ENCODE results near the gene SELENOI.

DNA sequence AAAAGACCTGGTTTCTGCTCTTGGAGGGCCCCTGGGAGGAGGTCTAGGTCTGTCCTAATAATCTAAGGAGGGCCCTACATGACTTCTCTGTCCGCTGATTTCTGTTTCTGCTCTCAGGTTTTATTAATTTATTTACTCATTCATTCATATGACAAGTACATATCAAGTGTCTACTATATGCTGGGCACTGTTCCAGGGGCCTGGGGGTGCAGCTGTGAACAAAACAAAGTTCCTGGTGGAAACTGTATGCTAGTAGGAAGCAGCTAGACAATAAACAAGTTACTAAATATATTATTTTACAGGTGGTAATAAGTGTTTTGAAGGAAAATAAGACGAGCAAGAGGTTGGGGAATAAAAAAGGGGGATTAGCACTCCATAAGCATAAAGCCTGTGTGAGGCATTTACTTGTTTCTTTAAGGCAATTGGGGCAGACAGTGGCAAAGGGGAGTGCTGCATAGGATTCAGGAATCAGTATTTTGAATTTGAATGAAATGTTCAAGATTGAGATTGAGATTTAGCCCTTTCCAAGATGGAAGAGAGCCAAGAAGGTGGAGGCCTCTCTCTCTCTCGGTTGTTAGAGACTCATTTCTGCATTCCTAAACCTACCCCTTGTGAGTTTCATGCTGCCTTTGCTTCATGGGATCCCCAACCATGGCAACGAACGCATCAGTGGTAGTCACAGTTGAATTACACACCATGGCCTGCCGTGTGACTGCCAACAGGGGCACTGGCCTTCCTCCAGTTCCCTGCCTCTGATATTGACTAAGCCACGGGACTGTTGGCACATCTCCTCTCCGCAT lies 84.0 kb downstream of the SELENOI start:
- TF ChIP-seq, protein P1, sequence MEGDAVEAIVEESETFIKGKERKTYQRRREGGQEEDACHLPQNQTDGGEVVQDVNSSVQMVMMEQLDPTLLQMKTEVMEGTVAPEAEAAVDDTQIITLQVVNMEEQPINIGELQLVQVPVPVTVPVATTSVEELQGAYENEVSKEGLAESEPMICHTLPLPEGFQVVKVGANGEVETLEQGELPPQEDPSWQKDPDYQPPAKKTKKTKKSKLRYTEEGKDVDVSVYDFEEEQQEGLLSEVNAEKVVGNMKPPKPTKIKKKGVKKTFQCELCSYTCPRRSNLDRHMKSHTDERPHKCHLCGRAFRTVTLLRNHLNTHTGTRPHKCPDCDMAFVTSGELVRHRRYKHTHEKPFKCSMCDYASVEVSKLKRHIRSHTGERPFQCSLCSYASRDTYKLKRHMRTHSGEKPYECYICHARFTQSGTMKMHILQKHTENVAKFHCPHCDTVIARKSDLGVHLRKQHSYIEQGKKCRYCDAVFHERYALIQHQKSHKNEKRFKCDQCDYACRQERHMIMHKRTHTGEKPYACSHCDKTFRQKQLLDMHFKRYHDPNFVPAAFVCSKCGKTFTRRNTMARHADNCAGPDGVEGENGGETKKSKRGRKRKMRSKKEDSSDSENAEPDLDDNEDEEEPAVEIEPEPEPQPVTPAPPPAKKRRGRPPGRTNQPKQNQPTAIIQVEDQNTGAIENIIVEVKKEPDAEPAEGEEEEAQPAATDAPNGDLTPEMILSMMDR (IDR thresholded peaks at IDR 0.05), result no peak
- TF ChIP-seq POLR2A (IDR thresholded peaks at IDR 0.05), result no peak
- TF ChIP-seq EP300 (IDR thresholded peaks at IDR 0.05), result no peak
